Measurements from ENCODE around the gene CNIH3.

DNA sequence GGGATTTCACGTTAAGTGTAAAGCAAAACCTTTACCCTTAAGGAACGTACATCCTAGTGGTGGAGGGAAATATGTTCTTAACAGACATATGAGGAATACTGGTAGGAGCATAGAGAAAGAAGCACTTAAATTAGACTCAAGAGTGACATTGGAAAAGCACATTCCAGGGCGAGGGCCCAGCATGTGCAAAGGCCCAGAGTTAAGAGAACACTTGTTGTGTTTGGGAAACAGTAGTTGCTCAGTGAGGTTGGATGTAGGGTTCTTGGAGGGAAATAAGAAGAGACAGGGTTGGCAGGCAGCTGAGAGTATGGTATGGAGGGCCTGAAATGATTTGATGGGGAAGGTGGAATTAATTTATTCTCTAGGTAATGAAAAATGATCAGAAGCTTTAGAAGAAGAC lies 115.5 kb downstream of the CNIH3 start:
- TF ChIP-seq, protein P1, sequence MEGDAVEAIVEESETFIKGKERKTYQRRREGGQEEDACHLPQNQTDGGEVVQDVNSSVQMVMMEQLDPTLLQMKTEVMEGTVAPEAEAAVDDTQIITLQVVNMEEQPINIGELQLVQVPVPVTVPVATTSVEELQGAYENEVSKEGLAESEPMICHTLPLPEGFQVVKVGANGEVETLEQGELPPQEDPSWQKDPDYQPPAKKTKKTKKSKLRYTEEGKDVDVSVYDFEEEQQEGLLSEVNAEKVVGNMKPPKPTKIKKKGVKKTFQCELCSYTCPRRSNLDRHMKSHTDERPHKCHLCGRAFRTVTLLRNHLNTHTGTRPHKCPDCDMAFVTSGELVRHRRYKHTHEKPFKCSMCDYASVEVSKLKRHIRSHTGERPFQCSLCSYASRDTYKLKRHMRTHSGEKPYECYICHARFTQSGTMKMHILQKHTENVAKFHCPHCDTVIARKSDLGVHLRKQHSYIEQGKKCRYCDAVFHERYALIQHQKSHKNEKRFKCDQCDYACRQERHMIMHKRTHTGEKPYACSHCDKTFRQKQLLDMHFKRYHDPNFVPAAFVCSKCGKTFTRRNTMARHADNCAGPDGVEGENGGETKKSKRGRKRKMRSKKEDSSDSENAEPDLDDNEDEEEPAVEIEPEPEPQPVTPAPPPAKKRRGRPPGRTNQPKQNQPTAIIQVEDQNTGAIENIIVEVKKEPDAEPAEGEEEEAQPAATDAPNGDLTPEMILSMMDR (IDR thresholded peaks at IDR 0.05) = no peak
- TF ChIP-seq POLR2A (IDR thresholded peaks at IDR 0.05) = no peak

All from breast epithelium (tissue), 3 donors.